ENCODE data around the gene SLC27A6.

The SLC27A6 gene

DNA sequence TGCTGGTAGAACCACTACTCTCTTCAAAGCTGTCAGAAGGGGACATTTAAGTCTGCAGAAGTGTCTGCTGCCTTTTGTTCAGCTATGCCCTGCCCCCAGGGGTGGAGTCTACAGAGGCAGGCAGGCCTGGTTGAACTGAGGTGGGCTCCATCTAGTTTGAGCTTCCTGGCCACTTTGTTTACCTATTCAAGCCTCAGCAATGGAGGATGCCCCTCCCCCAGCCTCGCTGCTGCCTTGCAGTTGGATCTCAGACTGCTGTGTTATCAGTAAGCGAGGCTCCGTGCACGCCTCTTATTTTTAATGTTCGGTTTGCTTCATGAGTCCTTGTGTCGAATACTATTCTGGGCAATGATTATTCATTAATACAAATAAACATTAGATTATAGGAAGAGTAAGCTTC is 3.1 kb upstream of the SLC27A6 start:
- no peak overlapping the region for H3K27ac ChIP-seq (ENCODE audit: low read depth, low read length)
- no peaks in the 10 kb centered on the region for H3K4me1 ChIP-seq (ENCODE audit: insufficient read depth, low read length)

DNA sequence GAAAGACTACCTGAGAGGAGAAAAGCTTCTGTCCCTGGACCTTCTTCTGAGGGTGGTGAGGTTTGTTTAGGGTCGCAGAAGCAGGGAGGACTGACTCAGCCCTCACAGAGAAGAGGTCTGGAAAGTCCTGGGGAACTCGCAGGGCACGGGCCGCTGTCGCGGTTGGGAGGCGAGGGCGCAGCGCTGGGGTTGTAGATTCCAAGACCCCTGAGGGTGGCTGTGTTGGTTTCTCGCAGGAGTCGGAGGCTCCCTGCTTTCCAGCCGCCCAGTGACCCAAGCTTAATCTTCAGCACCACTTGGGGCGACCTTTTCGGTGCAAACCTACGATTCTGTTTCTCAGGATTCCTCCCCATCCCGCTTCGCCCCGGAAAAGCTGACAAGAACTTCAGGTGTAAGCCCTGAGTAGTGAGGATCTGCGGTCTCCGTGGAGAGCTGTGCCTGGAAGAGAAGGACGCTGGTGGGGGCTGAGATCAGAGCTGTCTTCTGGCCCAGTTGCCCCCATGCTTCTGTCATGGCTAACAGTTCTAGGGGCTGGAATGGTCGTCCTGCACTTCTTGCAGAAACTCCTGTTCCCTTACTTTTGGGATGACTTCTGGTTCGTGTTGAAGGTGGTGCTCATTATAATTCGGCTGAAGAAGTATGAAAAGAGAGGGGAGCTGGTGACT is 482 bp downstream of the SLC27A6 start:
- Histone ChIP-seq H3K9me3 (ENCODE audit: low read length) (no peaks in the 10 kb centered on the region), H3K9ac (ENCODE audit: low read length) (no peak overlapping the region), H3K4me3 (ENCODE audit: low read depth in 1 of 2, low read length in 2 of 2) (peak overlapping the region in 1 of 2 donors; percentile 47), H3K36me3 (ENCODE audit: insufficient read depth, low read length) (no peaks in the 10 kb centered on the region), H3K27ac (ENCODE audit: low read depth, low read length) (no peak overlapping the region), H3K27me3 (ENCODE audit: control insufficient read depth in 1 of 2, insufficient read depth in 2 of 2, low read length in 2 of 2) (peaks cover 0 to 10% of the 10 kb centered on the region in 2 donors), H3K4me1 (ENCODE audit: insufficient read depth, low read length) (no peaks in the 10 kb centered on the region)

More for the DNA sequence above, 3.1 kb upstream of the SLC27A6 start:
- Histone ChIP-seq H3K9ac (ENCODE audit: low read length) (no peak overlapping the region), H3K27me3 (ENCODE audit: control insufficient read depth in 1 of 2, insufficient read depth in 2 of 2, low read length in 2 of 2) (peaks cover 0 to 10% of the 10 kb centered on the region in 2 donors), H3K36me3 (ENCODE audit: insufficient read depth, low read length) (no peaks in the 10 kb centered on the region), H3K9me3 (ENCODE audit: low read length) (no peaks in the 10 kb centered on the region), H3K4me3 (ENCODE audit: low read depth in 1 of 2, low read length in 2 of 2) (no peak overlapping the region)

DNA sequence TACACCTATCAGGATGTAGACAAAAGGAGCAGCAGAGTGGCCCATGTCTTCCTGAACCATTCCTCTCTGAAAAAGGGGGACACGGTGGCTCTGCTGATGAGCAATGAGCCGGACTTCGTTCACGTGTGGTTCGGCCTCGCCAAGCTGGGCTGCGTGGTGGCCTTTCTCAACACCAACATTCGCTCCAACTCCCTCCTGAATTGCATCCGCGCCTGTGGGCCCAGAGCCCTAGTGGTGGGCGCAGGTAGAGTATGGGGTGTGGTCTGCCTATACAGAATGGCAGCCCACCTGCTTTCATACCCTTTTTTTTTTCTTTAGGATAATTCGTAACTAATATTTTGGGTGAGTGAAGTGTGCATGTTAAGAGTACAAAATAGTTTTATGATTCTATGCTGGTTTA is 1.1 kb downstream of the SLC27A6 start:
- H3K27ac ChIP-seq (ENCODE audit: low read depth, low read length): no peak overlapping the region
- H3K27me3 ChIP-seq (ENCODE audit: control insufficient read depth in 1 of 2, insufficient read depth in 2 of 2, low read length in 2 of 2): peaks cover 0 to 10% of the 10 kb centered on the region in 2 donors
- H3K9ac ChIP-seq (ENCODE audit: low read length): no peak overlapping the region
- H3K9me3 ChIP-seq (ENCODE audit: low read length): no peaks in the 10 kb centered on the region
- no peaks in the 10 kb centered on the region for H3K4me1 ChIP-seq (ENCODE audit: insufficient read depth, low read length)
- no peak overlapping the region for H3K4me3 ChIP-seq (ENCODE audit: low read depth in 1 of 2, low read length in 2 of 2)
- no peaks in the 10 kb centered on the region for H3K36me3 ChIP-seq (ENCODE audit: insufficient read depth, low read length)

DNA sequence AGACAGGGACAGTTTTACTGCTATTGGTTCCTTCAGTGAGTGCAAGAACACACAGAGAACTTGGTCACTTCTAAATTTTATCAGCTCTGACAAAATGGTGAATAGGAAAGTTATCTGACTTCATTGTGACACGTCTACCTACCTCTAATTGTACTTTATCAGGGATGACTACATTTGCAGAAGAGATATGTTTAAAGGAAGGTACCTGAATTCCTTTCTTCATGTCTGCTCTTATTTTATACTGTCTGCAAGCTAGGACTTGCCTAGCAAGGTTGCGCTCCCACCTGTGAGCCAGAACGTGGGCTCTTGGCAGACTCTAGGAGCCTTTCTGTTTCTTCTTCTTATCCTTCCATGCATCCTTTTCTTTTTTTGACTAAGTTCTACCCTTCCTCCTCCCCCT is 1.6 kb downstream of the SLC27A6 start:
- Histone ChIP-seq H3K27ac (ENCODE audit: low read depth, low read length) (no peak overlapping the region), H3K4me1 (ENCODE audit: insufficient read depth, low read length) (no peaks in the 10 kb centered on the region), H3K9ac (ENCODE audit: low read length) (no peak overlapping the region), H3K4me3 (ENCODE audit: low read depth in 1 of 2, low read length in 2 of 2) (no peak overlapping the region), H3K36me3 (ENCODE audit: insufficient read depth, low read length) (no peaks in the 10 kb centered on the region), H3K27me3 (ENCODE audit: control insufficient read depth in 1 of 2, insufficient read depth in 2 of 2, low read length in 2 of 2) (peaks cover 0 to 10% of the 10 kb centered on the region in 2 donors), H3K9me3 (ENCODE audit: low read length) (no peaks in the 10 kb centered on the region)

- Histone ChIP-seq H3K9ac (ENCODE audit: low read length) (no peak overlapping the region), H3K9me3 (ENCODE audit: low read length) (no peaks in the 10 kb centered on the region), H3K36me3 (ENCODE audit: insufficient read depth, low read length) (no peaks in the 10 kb centered on the region), H3K27me3 (ENCODE audit: control insufficient read depth in 1 of 2, insufficient read depth in 2 of 2, low read length in 2 of 2) (no peaks in the 10 kb centered on the region), H3K4me1 (ENCODE audit: insufficient read depth, low read length) (no peaks in the 10 kb centered on the region), H3K4me3 (ENCODE audit: low read depth in 1 of 2, low read length in 2 of 2) (no peak overlapping the region), H3K27ac (ENCODE audit: low read depth, low read length) (no peak overlapping the region)
These were observed 8.0 kb downstream of the SLC27A6 start for GRCh38 chr5:128973244-128973643.

DNA sequence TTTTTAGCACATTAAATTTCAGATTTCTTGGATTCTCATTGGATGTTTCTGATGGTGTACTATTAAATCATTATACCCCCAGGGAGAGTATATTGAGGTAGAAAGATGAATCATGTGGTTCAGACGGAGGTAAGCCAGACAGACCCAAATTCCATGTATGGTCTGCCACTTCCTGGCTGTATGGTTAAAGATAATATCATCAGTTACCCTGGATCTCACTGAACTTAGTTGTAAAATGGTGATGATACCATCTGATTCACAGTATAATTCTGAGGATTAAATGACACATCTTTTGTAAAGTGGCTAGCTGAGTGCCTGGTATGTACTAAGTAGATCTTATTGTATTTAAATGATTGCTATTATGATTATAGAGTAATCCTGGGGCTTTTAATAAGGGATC is 9.3 kb downstream of the SLC27A6 start:
- Histone ChIP-seq H3K9me3 (ENCODE audit: low read length) (no peaks in the 10 kb centered on the region), H3K9ac (ENCODE audit: low read length) (no peak overlapping the region), H3K4me1 (ENCODE audit: insufficient read depth, low read length) (no peaks in the 10 kb centered on the region), H3K27ac (ENCODE audit: low read depth, low read length) (no peak overlapping the region), H3K4me3 (ENCODE audit: low read depth in 1 of 2, low read length in 2 of 2) (no peak overlapping the region), H3K36me3 (ENCODE audit: insufficient read depth, low read length) (no peaks in the 10 kb centered on the region), H3K27me3 (ENCODE audit: control insufficient read depth in 1 of 2, insufficient read depth in 2 of 2, low read length in 2 of 2) (no peaks in the 10 kb centered on the region)

DNA sequence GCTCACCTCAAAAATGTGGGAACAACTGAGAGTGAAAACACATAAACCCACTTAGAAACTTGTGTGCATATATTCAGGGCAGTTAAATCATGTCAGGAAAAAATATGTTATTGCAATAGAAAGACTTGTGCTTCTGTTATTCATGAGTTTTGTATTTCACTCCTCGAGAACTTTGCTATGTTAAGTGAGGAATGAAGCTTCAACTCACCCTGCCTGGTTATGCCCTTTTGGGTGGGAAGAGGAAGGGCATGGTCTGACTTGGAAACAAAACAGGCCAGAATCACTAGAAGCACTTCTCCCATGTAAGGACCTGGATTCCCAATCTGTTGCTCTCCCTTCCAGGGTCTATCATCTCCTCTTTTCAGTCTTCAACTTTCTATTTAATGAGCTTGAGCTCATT is 14.5 kb downstream of the SLC27A6 start:
- Histone ChIP-seq H3K9ac (ENCODE audit: low read length) (no peak overlapping the region), H3K36me3 (ENCODE audit: insufficient read depth, low read length) (no peaks in the 10 kb centered on the region), H3K27ac (ENCODE audit: low read depth, low read length) (no peak overlapping the region), H3K27me3 (ENCODE audit: control insufficient read depth in 1 of 2, insufficient read depth in 2 of 2, low read length in 2 of 2) (no peaks in the 10 kb centered on the region), H3K4me1 (ENCODE audit: insufficient read depth, low read length) (no peaks in the 10 kb centered on the region), H3K9me3 (ENCODE audit: low read length) (no peaks in the 10 kb centered on the region), H3K4me3 (ENCODE audit: low read depth in 1 of 2, low read length in 2 of 2) (no peak overlapping the region)

GRCh38 chr5:128980917-128981316 is 15.6 kb downstream of the SLC27A6 start:
- Histone ChIP-seq H3K4me3 (ENCODE audit: low read depth in 1 of 2, low read length in 2 of 2) (no peak overlapping the region), H3K4me1 (ENCODE audit: insufficient read depth, low read length) (no peaks in the 10 kb centered on the region), H3K36me3 (ENCODE audit: insufficient read depth, low read length) (no peaks in the 10 kb centered on the region), H3K9me3 (ENCODE audit: low read length) (no peaks in the 10 kb centered on the region), H3K27ac (ENCODE audit: low read depth, low read length) (no peak overlapping the region), H3K27me3 (ENCODE audit: control insufficient read depth in 1 of 2, insufficient read depth in 2 of 2, low read length in 2 of 2) (no peaks in the 10 kb centered on the region), H3K9ac (ENCODE audit: low read length) (no peak overlapping the region)

DNA sequence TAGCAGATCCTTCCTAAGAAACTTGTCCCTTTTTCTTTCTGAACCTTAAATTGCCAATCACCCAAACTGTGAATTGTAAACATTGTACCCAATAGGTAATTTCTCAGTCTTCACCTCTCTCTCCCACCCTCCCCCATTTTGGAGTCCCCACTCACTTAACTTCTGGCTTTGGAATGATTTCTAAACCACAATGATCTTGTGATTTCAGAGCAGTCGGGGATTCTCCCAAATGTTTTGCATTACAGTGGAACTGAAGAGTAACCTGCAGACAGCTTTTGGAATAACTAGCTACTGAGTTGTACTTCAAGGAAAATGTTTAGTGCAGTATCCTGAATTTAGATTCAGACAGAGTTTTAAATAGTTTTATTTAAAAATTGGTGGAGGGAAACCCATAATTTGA is 19.2 kb downstream of the SLC27A6 start:
- Histone ChIP-seq H3K27ac (ENCODE audit: low read depth, low read length) (no peak overlapping the region), H3K4me3 (ENCODE audit: low read depth in 1 of 2, low read length in 2 of 2) (no peak overlapping the region), H3K4me1 (ENCODE audit: insufficient read depth, low read length) (no peaks in the 10 kb centered on the region), H3K36me3 (ENCODE audit: insufficient read depth, low read length) (no peaks in the 10 kb centered on the region), H3K9ac (ENCODE audit: low read length) (no peak overlapping the region), H3K27me3 (ENCODE audit: control insufficient read depth in 1 of 2, insufficient read depth in 2 of 2, low read length in 2 of 2) (no peaks in the 10 kb centered on the region), H3K9me3 (ENCODE audit: low read length) (no peaks in the 10 kb centered on the region)

DNA sequence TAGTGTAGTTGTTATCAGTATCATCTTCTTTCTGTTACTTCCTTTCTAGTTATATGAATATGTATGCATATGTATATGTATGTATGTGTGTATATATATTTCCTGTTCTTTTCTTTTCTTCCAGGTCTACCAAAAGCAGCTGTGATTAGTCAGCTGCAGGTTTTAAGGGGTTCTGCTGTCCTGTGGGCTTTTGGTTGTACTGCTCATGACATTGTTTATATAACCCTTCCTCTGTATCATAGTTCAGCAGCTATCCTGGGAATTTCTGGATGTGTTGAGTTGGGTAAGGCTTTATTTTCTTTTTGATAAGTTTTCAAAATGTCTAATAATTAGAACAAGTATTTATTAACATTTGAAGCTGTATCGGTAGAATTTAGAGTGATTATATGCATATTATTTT is 23.2 kb downstream of the SLC27A6 start:
- Histone ChIP-seq H3K27me3 (ENCODE audit: control insufficient read depth in 1 of 2, insufficient read depth in 2 of 2, low read length in 2 of 2) (no peaks in the 10 kb centered on the region), H3K9me3 (ENCODE audit: low read length) (no peaks in the 10 kb centered on the region), H3K27ac (ENCODE audit: low read depth, low read length) (no peak overlapping the region), H3K4me3 (ENCODE audit: low read depth in 1 of 2, low read length in 2 of 2) (no peak overlapping the region), H3K36me3 (ENCODE audit: insufficient read depth, low read length) (no peaks in the 10 kb centered on the region), H3K9ac (ENCODE audit: low read length) (no peak overlapping the region), H3K4me1 (ENCODE audit: insufficient read depth, low read length) (no peaks in the 10 kb centered on the region)

GRCh38 chr5:129001841-129002526 is 36.7 kb downstream of the SLC27A6 start:
- Histone ChIP-seq H3K27ac (ENCODE audit: low read depth, low read length) (no peak overlapping the region), H3K36me3 (ENCODE audit: insufficient read depth, low read length) (no peaks in the 10 kb centered on the region), H3K4me1 (ENCODE audit: insufficient read depth, low read length) (no peaks in the 10 kb centered on the region), H3K9ac (ENCODE audit: low read length) (no peak overlapping the region), H3K4me3 (ENCODE audit: low read depth in 1 of 2, low read length in 2 of 2) (no peak overlapping the region), H3K27me3 (ENCODE audit: control insufficient read depth in 1 of 2, insufficient read depth in 2 of 2, low read length in 2 of 2) (no peaks in the 10 kb centered on the region), H3K9me3 (ENCODE audit: low read length) (no peaks in the 10 kb centered on the region)

DNA sequence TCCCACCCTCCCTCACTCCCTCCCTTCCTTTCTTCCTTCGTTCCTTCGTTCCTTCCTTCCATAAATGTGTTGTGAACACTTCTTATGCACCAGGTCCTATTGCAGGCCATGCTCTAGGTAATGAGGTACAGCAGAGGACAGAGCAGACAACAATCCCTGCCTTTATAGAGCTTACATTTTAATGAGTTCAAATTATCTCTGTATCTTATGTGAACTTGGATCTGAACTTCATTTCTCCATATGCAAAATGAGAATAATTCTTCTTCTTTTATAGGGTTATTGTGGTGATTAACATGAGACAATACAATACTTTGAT is 37.2 kb downstream of the SLC27A6 start:
- H3K27me3 ChIP-seq (ENCODE audit: control insufficient read depth in 1 of 2, insufficient read depth in 2 of 2, low read length in 2 of 2): no peaks in the 10 kb centered on the region
- no peaks in the 10 kb centered on the region for H3K36me3 ChIP-seq (ENCODE audit: insufficient read depth, low read length)
- H3K27ac ChIP-seq (ENCODE audit: low read depth, low read length): no peak overlapping the region
- no peaks in the 10 kb centered on the region for H3K4me1 ChIP-seq (ENCODE audit: insufficient read depth, low read length)
- no peak overlapping the region for H3K4me3 ChIP-seq (ENCODE audit: low read depth in 1 of 2, low read length in 2 of 2)
- H3K9me3 ChIP-seq (ENCODE audit: low read length): no peaks in the 10 kb centered on the region
- no peak overlapping the region for H3K9ac ChIP-seq (ENCODE audit: low read length)

All from muscle layer of colon (tissue), 2 donors.